IMR-90 (cell line): Measurements from ENCODE around the gene RALGPS2. TPM values are rescaled to one million over a fixed set of nuclear protein-coding genes. Genes with fewer than 3 reads are reported as not detected.
A peak's percentile ranks its signal among the peaks of the same experiment; 100 is the strongest.

Experiments used
- ATAC-seq: fragments of 200-7000 bp; cut with Tn5 transposase; 2 replicates; pipeline ENCODE4 v1.9.1; 2020; ENCODE audit warnings: low read depth, mild to moderate bottlenecking, moderate library complexity
- BruUV-seq: library from RNA; stranded (reverse); fragments of 400-500 nt; replicated peaks from 2 replicates; lab custom pipeline; 2021; lab: Mats Ljungman, UMichigan
- CTCF ChIA-PET: fragments of 300-600 bp; formaldehyde crosslinking; extraction: SDS; loops from one replicate; lab custom pipeline; 2021; ENCODE audit warnings: antibody characterized with exemption; lab: Yijun Ruan, JAX
- POLR2A ChIA-PET: fragments of 300-600 bp; sonication (Branson Sonifier 250); formaldehyde crosslinking; loops from one replicate; lab custom pipeline; 2022; ENCODE audit warnings: antibody characterized with exemption; ENCODE audit not compliant: unreplicated experiment; lab: Charles Lee
- DNase-seq: peaks from one replicate; pipeline ENCODE4 v3.0.0; 2013
- H2AFZ ChIP-seq: replicated peaks from 2 replicates; pipeline ENCODE3; 2013; ENCODE audit warnings: low read length, mild to moderate bottlenecking; ENCODE audit not compliant: poor library complexity
- H2AK5ac ChIP-seq: 2 replicates; pipeline ENCODE4 v1.6.1; 2013; ENCODE audit warnings: low read depth, low read length, inconsistent platforms
- H2AK9ac ChIP-seq: replicated peaks from 2 replicates; pipeline ENCODE3; 2013; ENCODE audit warnings: mild to moderate bottlenecking, low read depth, low read length, moderate library complexity; ENCODE audit not compliant: poor library complexity
- H2BK120ac ChIP-seq: 2 replicates; pipeline ENCODE4 v1.6.1; 2013; ENCODE audit warnings: low read depth, low read length, inconsistent platforms
- H2BK15ac ChIP-seq: 3 replicates; pipeline ENCODE4 v1.6.1; 2013; ENCODE audit warnings: low read depth, low read length, inconsistent platforms
- H2BK20ac ChIP-seq: 2 replicates; pipeline ENCODE4 v1.6.1; 2013; ENCODE audit warnings: low read depth, mild to moderate bottlenecking, inconsistent platforms, low read length, moderate library complexity
- H2BK5ac ChIP-seq: 2 replicates; pipeline ENCODE4 v1.6.1; 2013; ENCODE audit warnings: mild to moderate bottlenecking, low read depth, low read length, inconsistent platforms; ENCODE audit not compliant: poor library complexity, severe bottlenecking
- H3K14ac ChIP-seq: replicated peaks from 2 replicates; pipeline ENCODE4 v1.6.1; 2013; ENCODE audit warnings: low read depth, low read length, inconsistent platforms
- H3K18ac ChIP-seq: 2 replicates; pipeline ENCODE4 v1.6.1; 2013; ENCODE audit warnings: low read depth, low read length, control low read depth
- H3K23ac ChIP-seq: 2 replicates; pipeline ENCODE4 v1.6.1; 2013; ENCODE audit warnings: low read depth, low read length, inconsistent platforms
- H3K27ac ChIP-seq: 2 replicates; pipeline ENCODE4 v1.5.1; 2013; ENCODE audit warnings: mild to moderate bottlenecking, control low read depth, low read length; ENCODE audit not compliant: insufficient read depth
- H3K27me3 ChIP-seq: 2 replicates; pipeline ENCODE4 v1.6.1; 2013; ENCODE audit warnings: low read length; ENCODE audit not compliant: control insufficient read depth, insufficient read depth
- H3K36me3 ChIP-seq: 2 replicates; pipeline ENCODE4 v1.6.1; 2013; ENCODE audit warnings: low read length, mixed read lengths; ENCODE audit not compliant: control insufficient read depth, insufficient read depth
- H3K4ac ChIP-seq: 2 replicates; pipeline ENCODE4 v1.6.1; 2013; ENCODE audit warnings: low read depth, low read length, inconsistent platforms
- H3K4me1 ChIP-seq: 2 replicates; pipeline ENCODE4 v1.6.1; 2013; ENCODE audit warnings: low read length, mixed read lengths; ENCODE audit not compliant: control insufficient read depth, insufficient read depth
- H3K4me2 ChIP-seq: 2 replicates; pipeline ENCODE4 v1.6.1; 2013; ENCODE audit warnings: low read depth, mild to moderate bottlenecking, control low read depth, low read length, moderate library complexity
- H3K4me3 ChIP-seq: 2 replicates; pipeline ENCODE4 v1.5.1; 2013; ENCODE audit warnings: low read depth, mild to moderate bottlenecking, control low read depth, low read length, moderate library complexity; ENCODE audit not compliant: insufficient read depth
- H3K56ac ChIP-seq: 2 replicates; pipeline ENCODE4 v1.6.1; 2013; ENCODE audit warnings: low read length, inconsistent platforms; ENCODE audit not compliant: insufficient read depth; ENCODE audit errors: extremely low read depth
- H3K79me1 ChIP-seq, 2 experiments: 2 replicates each; pipeline ENCODE4 v1.6.1; 2013; ENCODE audit warnings: low read length in 2 of 2, inconsistent platforms in 1 of 2, low read depth in 1 of 2
- H3K9ac ChIP-seq: 2 replicates; pipeline ENCODE4 v1.6.1; 2013; ENCODE audit warnings: low read depth, low read length, control low read depth
- H3K9me1 ChIP-seq: 2 replicates; pipeline ENCODE4 v1.6.1; 2013; ENCODE audit warnings: low read length, inconsistent platforms; ENCODE audit not compliant: insufficient read depth
- H3K9me3 ChIP-seq: 2 replicates; pipeline ENCODE4 v1.6.1; 2013; ENCODE audit warnings: low read length; ENCODE audit not compliant: control insufficient read depth, insufficient read depth
- H4K20me1 ChIP-seq: 2 replicates; pipeline ENCODE4 v1.6.1; 2013; ENCODE audit warnings: low read length, inconsistent platforms; ENCODE audit not compliant: insufficient read depth
- H4K5ac ChIP-seq: 2 replicates; pipeline ENCODE4 v1.6.1; 2013; ENCODE audit warnings: mild to moderate bottlenecking, low read depth, low read length, control low read depth
- H4K8ac ChIP-seq, 2 experiments: 2 replicates each; pipeline ENCODE4 v1.6.1; 2013; ENCODE audit warnings: low read depth in 2 of 2, low read length in 2 of 2, control low read depth in 1 of 2, inconsistent platforms in 1 of 2
- H4K91ac ChIP-seq: 2 replicates; pipeline ENCODE4 v1.6.1; 2013; ENCODE audit warnings: low read depth, low read length, inconsistent platforms; ENCODE audit not compliant: insufficient read depth
- CEBPB ChIP-seq: IDR thresholded peaks from 2 replicates; pipeline ENCODE4 v1.6.1; 2012; ENCODE audit warnings: low read depth, low read length, improper control_type of control experiment
- MXI1 ChIP-seq: IDR thresholded peaks from 2 replicates; pipeline ENCODE4 v1.6.1; 2012; ENCODE audit warnings: low read depth, mild to moderate bottlenecking, low read length, moderate library complexity, borderline replicate concordance
- WGBS, 2 experiments: methylation state at CpG; one replicate each; pipeline versions ENCODE4 v1.1.5 to v1.1.7; 2013; ENCODE audit warnings: missing lambda C conversion rate in 2 of 2; ENCODE audit not compliant: insufficient read length in 1 of 2; ENCODE audit errors: extremely low coverage in 2 of 2; 5-methylcytosine and 5-hydroxymethylcytosine counted together
- dilution Hi-C: fragments of 300-500 bp; cut with HindIII; formaldehyde crosslinking; loops from one replicate; pipeline ENCODE4 v1.14.3; 2018; ENCODE audit warnings: low sequenced_read_pairs; ENCODE audit not compliant: unreplicated experiment
- in situ Hi-C: fragments of 300-500 bp; cut with MboI; formaldehyde crosslinking; loops from 3 replicates; pipeline ENCODE4 v1.14.3; 2019; ENCODE audit warnings: low sequenced_read_pairs, inconsistent platforms, mixed read lengths
- intact Hi-C: fragments of 100-400 bp; cut with micrococcal nuclease; formaldehyde crosslinking; loops from 2 replicates; pipeline ENCODE4 v1.10.0; 2022
- polyA plus RNA-seq, 3 experiments: library from polyadenylated mRNA; depleted of rRNA; stranded (reverse); fragments of >200 nt; gene quantifications; 2 replicates each; pipeline ENCODE4 v1.2.3, GENCODE V29; 2012; ENCODE audit warnings: low replicate concordance in 1 of 3
- total RNA-seq: library from RNA; depleted of rRNA; stranded (reverse); fragments of >200 nt; gene quantifications from 2 replicates; pipeline ENCODE4 v1.2.3, GENCODE V29; 2012

Gene RALGPS2
- total and polyA plus RNA-seq, 2 of the 4 experiments (the other 2 are of a cell fraction) = 13.8 to 148 TPM

- in situ Hi-C loops (no loop called here), intact Hi-C loops (no loop called here), dilution Hi-C loops (no loop called here)
- Histone ChIP-seq H3K14ac (no peak overlapping the region), H3K4me3 (no peak overlapping the region), H3K27me3 (no peaks in the 10 kb centered on the region), H3K36me3 (no peaks in the 10 kb centered on the region), H2BK120ac (no peak overlapping the region), H3K4me2 (no peak overlapping the region), H3K56ac (no peak overlapping the region), H3K9ac (no peak overlapping the region), H4K5ac (no peak overlapping the region), H3K4me1 (peaks cover 5% of the 10 kb centered on the region), H2BK20ac (no peak overlapping the region), H3K18ac (no peak overlapping the region), H2BK15ac (no peak overlapping the region), H4K91ac (no peak overlapping the region), H3K23ac (no peak overlapping the region), H3K79me1 (no peaks in the 10 kb centered on the region), H3K27ac (no peak overlapping the region), H2AK5ac (no peak overlapping the region), H2AFZ (no peak overlapping the region), H3K4ac (no peak overlapping the region), H3K9me1 (no peaks in the 10 kb centered on the region), H3K9me3 (no peaks in the 10 kb centered on the region), H2AK9ac (no peak overlapping the region), H2BK5ac (no peak overlapping the region), H4K8ac (no peak overlapping the region), H4K20me1 (no peaks in the 10 kb centered on the region)
- POLR2A ChIA-PET = no interaction called here
- BruUV-seq = no TSS peak
- DNase-seq = peak; percentile 79
- peak; percentile 90 for ATAC-seq
- TF ChIP-seq CEBPB (peak; percentile 78), MXI1 (no peak)
- CTCF ChIA-PET = no interaction called here
- WGBS, 2 experiments = no CpG with 5 or more reads among the region's 2 CpGs
Measured at GRCh38 chr1:178706432-178706831, 18.6 kb upstream of the RALGPS2 start.
